K562 (cell line): ENCODE measurements around the gene UAP1. TPM values are rescaled to one million over a fixed set of nuclear protein-coding genes. Genes with fewer than 3 reads are reported as not detected.

ENCODE experiments used
- CEBPG ChIP-seq, 3 experiments: fragments of 200-800 bp in 1 of 3; sonication (Bioruptor generic) in 1 of 3; sonication (generic) in 1 of 3; formaldehyde crosslinking in 1 of 3; IDR thresholded peaks in 2 of 3; conservative IDR thresholded peaks in 1 of 3; 2 replicates each; pipeline versions ENCODE4 v1.6.1 to v1.8.0; 2016 to 2022; ENCODE audit warnings: missing compliant biosample characterization in 2 of 3, missing genetic modification characterization in 2 of 3, mild to moderate bottlenecking in 1 of 3, missing genetic modification reagents in 1 of 3
- CHD2 ChIP-seq: IDR thresholded peaks from 2 replicates; pipeline ENCODE4 v1.6.1; 2011; ENCODE audit warnings: low read depth, low read length
- GATA2 ChIP-seq: sonication (generic); formaldehyde crosslinking; IDR thresholded peaks from 2 replicates; pipeline ENCODE4 v1.4.0; 2020; ENCODE audit warnings: mild to moderate bottlenecking, missing genetic modification reagents
- HNRNPL ChIP-seq: fragments of 200-400 bp; formaldehyde crosslinking; IDR thresholded peaks from 2 replicates; pipeline ENCODE4 v1.6.1; 2017; ENCODE audit warnings: low read depth, mild to moderate bottlenecking, low read length
- KDM4B ChIP-seq, 2 experiments: fragments of 450-650 bp in 1 of 2; sonication (generic) in 1 of 2; IDR thresholded peaks; 2 replicates each; pipeline ENCODE4 v1.6.1; 2016 to 2017; ENCODE audit warnings: borderline replicate concordance in 2 of 2, antibody characterized with exemption in 1 of 2, low read depth in 1 of 2, mild to moderate bottlenecking in 1 of 2
- NFIX ChIP-seq: fragments of 250-450 bp; sonication (Bioruptor Pico); IDR thresholded peaks from 2 replicates; pipeline ENCODE4 v1.4.0; 2020; ENCODE audit warnings: low read depth, mild to moderate bottlenecking, moderate library complexity
- RNF219 ChIP-seq: fragments of 250-450 bp; sonication (Bioruptor Pico); IDR thresholded peaks from 2 replicates; pipeline ENCODE4 v1.5.0; 2022; ENCODE audit warnings: mild to moderate bottlenecking
- ZNF318 ChIP-seq, 2 experiments: fragments of 450-650 bp; IDR thresholded peaks; 2 replicates each; pipeline ENCODE4 v1.6.1; 2016; ENCODE audit warnings: mild to moderate bottlenecking in 2 of 2, borderline replicate concordance in 1 of 2, low read depth in 1 of 2, moderate library complexity in 1 of 2
- polyA plus RNA-seq, 8 experiments: library from polyadenylated mRNA; depleted of rRNA in 4 of 8; stranded (reverse) in 5 of 8; unstranded in 3 of 8; fragments of >200 nt; fragmentation: Nextera tagmentation in 2 of 8; fragmentation: Illumina TruSeq in 1 of 8; extraction: Ambion mirVana in 2 of 8; extraction: Trizol in 1 of 8; gene quantifications; 2 replicates each; pipeline versions ENCODE4 v1.2.1 to v1.2.3, GENCODE V29; 2011 to 2014; ENCODE audit warnings: inconsistent platforms in 1 of 8, missing spikeins in 1 of 8
- total RNA-seq, 7 experiments: library from RNA; depleted of rRNA in 6 of 7; stranded (reverse); fragments of >200 nt in 6 of 7; fragmentation: Illumina TruSeq in 2 of 7; extraction: Trizol in 2 of 7; gene quantifications; 2 replicates each; pipeline versions ENCODE4 v1.2.1 to v1.2.3, GENCODE V29; 2011 to 2021; ENCODE audit warnings: low replicate concordance in 1 of 7
- TF ChIP-seq, protein P1 (sequence below): fragments of 250-450 bp; sonication (Bioruptor Pico); IDR thresholded peaks from 2 replicates; pipeline ENCODE4 v1.5.0; 2021; ENCODE audit warnings: mild to moderate bottlenecking, moderate library complexity
- TF ChIP-seq, protein P2 (sequence below): fragments of 450-650 bp; IDR thresholded peaks from 2 replicates; pipeline ENCODE4 v1.6.1; 2016; ENCODE audit warnings: low read depth, mild to moderate bottlenecking, moderate library complexity

UAP1 gene
- total and polyA plus RNA-seq, 9 of the 15 experiments (the other 6 are each of a cell fraction or from before 2014, with no cell fraction given), result 182 to 317 (median 213) TPM

GRCh38 chr1:162632217-162632666 lies 70.7 kb downstream of the UAP1 start, which contains the start of gene DDR2 (continued):
- TF ChIP-seq ZNF318 (IDR thresholded peaks at IDR 0.05; ENCODE audit: borderline replicate concordance in 1 of 2, low read depth in 1 of 2), result no peak
- no peak for TF ChIP-seq RNF219 (CRISPR knock-in tag)
- no peak for TF ChIP-seq HNRNPL
- no peak for TF ChIP-seq GATA2 (CRISPR knock-in tag)
- no peak for TF ChIP-seq KDM4B (IDR thresholded peaks at IDR 0.05; ENCODE audit: borderline replicate concordance in 2 of 2, low read depth in 1 of 2)
- TF ChIP-seq NFIX, result no peak
- TF ChIP-seq, protein P1, sequence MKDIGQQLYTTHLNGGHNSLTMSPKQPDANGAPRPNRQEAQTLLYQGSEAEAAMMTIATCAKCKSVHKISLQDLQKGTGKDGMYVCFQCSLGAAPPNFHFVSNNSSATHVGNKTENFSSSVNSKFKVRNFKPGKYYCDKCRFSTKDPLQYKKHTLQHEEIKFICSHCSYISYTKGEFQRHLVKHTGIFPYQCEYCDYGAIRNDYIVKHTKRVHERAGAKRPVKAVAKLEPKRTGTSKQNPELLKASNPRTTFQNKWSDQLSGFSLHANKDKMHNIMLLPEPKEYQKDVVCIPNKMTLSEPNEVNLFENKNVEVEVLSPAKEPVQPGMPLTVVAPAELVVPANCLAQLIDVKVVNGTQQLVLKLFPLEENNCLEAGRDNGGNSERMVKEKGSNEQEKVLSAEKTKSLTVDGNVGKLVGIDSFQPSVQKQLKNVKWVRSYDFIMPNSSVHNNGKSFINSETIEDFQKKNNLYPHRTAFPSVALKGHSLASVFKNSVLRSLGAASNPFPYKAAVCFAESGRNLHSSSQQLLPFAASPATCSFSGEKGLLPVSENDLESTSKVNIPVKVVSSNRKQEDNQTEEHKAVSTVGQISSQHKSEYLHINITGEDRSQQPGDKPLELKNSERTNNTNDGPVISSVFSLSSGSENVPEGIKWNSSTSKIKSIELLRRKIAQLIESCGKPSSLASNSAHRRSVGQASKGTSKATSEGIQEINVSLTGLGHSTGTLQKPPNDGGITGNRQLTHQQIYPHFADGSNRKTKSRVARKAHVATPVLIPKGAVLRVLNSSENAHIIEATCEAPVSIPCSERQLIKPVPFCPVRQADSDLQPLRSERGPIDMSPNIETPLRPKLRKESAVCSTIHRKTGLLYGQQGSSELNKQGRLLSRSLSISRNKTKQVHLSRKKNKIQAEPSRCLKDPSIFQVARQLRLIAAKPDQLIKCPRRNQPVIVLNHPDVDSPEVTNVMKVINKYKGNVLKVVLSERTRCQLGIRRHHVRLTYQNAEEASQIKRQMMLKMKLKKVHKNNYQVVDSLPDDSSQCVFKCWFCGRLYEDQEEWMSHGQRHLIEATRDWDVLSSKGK (CRISPR knock-in tag), result no peak
- no peak; the same call in 1 of the 2 replicates for TF ChIP-seq CEBPG (CRISPR knock-in tag; IDR thresholded peaks at IDR 0.05)
- TF ChIP-seq CEBPG (tag; conservative IDR thresholded peaks at IDR 0.05 in 1 of 2, IDR thresholded peaks at IDR 0.05 in 1 of 2), result peak in 1 of 2 experiments; percentile 72; a peak in 2 of 4 replicates
- TF ChIP-seq, protein P2, sequence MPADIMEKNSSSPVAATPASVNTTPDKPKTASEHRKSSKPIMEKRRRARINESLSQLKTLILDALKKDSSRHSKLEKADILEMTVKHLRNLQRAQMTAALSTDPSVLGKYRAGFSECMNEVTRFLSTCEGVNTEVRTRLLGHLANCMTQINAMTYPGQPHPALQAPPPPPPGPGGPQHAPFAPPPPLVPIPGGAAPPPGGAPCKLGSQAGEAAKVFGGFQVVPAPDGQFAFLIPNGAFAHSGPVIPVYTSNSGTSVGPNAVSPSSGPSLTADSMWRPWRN, result no peak
- no peak for TF ChIP-seq CHD2
- TF ChIP-seq, all 486 proteins: peak for 8
